HG02885 (cell line): ENCODE measurements around the gene CACNA2D1.
"Not testable (repeated sequence)": the region's sequence is repeated elsewhere in the genome, so short reads cannot be mapped to it uniquely, and the experiment has no call there.

Source experiments
- ATAC-seq: cut with Tn5 transposase; IDR thresholded peaks from one replicate; pipeline ENCODE4 v1.9.1; 2021; ENCODE audit warnings: mild to moderate bottlenecking; ENCODE audit not compliant: unreplicated experiment, poor library complexity

Gene CACNA2D1

DNA sequence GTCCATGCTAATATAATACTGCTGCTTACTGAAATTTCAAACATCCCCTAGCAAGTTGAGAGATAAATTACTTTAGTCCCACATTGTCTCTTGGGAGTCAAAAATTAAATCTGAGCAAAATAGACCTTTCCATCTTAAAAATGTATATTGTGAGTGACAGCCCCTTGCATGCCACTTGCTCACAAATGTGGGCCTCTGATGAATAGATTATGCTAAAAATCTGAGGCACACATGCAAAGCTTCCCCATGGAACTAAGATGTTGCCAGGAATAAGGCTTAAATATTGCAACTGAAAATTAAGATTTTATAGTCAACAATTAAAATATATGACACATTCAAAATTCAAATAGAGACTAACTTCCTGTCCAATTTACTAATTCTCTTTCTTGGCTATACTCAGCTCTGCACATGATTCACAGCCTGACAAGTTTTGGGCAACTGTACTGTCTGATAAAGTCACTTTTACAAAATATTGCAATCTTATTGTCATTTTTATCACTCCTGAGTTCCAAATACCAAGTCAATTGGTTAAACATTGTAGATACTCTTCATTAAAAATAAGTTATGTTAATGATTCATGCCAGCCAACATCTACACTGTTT lies 301.2 kb downstream of the CACNA2D1 start:
- ATAC-seq, result no peak

DNA sequence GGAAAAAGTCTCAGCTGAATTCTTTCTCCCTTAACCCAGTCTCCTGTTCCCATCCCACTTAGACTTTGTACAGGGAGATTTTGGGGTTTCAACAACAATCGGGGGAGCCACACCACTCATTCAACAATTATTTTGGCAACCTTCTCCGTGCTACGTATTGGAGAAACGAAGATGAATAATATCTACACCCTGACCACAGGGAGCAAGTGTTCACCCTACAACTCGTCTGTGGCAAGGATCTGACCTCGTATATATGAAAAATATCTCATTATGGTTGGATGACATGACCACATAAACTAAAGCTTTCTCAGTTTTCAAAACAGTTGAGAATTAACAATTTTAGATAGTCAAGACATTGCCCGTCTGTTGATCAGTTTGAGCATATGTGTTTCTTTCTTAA lies 302.1 kb downstream of the CACNA2D1 start:
- ATAC-seq, result no peak

DNA sequence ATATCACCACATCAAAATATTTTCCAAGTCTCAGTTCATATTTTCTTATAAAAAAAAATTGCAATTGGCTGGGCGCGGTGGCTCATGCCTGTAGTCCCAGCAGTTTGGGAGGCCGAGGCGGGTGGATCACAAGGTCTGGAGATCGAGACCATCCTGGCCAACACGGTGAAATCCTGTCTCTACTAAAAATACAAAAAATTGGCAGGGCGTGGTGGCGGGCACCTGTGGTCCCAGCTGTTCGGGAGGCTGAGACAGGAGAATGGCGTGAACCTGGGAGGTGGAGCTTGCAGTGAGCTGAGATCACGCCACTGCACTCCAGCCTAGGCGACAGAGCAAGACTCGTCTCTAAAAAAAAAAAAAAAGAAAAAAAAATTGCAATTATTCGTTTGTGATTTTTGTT lies 303.0 kb downstream of the CACNA2D1 start:
- ATAC-seq, result not testable (repeated sequence)

DNA sequence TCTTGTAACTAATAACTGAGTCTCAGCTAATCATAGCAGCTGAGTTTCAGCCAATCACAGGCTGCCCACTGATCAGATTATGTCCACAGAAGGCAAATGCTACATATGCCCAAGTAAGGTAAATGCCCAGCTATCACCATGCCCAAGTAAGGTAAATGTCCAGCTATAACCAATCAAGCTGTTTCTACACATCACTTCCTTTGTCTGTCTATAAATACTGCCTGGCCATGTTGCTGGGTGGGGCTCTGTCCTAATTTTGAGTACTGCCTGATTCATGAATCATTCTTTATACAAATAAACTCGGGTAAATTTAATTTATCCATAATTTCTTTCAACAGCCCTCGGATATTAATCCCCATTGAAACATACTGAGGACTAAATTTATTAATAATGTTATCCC lies 312.4 kb downstream of the CACNA2D1 start:
- no peak for ATAC-seq

DNA sequence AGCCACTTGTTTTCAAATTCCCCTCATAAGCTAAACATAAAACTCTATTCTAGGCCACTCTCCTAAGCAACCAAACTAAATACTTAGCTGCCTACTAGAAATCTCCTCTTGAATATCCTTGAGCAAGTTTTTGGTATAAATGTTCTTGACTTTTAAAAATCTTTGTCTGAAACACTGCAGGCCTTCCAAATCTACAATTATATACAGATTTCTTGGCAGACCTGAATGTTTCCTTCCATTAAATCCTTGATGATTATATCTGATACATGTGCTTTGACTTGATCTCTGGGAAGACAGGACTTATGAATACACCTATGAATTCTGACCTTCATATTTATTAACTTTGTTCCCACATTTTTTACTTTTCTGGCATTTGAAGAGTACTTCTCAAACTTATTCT lies 314.5 kb downstream of the CACNA2D1 start:
- ATAC-seq, result no peak

DNA sequence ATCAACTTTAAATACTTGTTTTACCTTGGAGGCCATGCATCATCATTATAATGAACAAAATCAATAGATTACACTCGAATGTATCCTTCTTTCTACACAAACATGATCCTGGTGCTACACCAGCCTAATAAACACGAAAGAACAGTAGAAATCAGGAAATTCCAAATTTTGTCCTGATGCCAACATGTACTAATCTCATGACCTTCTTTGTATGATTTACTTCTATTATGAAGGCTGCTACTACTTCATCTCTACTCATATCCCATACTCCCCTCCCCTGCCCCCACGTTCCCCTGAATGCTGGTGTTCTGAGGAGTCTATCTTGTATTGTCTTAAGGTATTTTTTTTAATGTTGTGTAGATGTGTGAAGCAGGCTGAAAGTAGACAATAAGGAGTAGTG lies 315.0 kb downstream of the CACNA2D1 start:
- ATAC-seq, result no peak

DNA sequence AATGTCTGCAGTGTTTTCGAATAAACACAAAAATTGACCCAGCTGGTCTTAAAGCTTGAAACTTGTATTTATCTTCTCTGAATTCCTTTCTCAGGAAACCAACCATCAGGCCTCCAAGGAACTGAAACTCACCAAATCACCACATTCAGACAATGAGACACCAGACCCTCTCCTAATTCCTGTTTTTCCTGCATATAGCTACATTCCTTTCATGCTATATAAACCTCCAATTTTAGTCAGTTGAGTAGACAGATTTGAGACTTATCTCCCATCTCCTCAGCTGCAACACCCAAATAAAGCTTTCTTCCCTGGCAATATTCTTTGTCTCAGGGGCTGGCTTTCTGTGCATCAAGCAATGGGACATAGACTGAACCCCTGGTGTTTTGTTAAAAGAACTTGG lies 317.0 kb downstream of the CACNA2D1 start:
- no peak for ATAC-seq

DNA sequence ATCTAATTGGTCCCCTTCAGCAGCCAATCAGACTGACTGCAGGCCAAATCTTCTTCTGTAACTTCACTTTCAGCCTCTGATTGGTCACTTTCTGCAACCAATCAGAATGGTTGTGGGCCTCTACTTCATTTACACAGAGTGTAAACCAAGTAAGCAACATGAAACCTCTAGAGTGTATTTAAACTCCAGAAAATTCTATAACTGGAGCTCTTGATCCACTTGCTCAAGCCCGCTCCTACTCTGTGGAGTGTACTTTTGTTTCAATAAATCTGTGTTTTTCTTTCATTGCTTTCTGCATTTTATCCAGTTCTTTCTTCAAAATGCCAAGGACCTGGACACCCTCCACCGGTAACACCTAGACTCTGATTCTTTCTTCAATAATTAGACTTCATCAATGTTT lies 319.1 kb downstream of the CACNA2D1 start:
- no peak for ATAC-seq

DNA sequence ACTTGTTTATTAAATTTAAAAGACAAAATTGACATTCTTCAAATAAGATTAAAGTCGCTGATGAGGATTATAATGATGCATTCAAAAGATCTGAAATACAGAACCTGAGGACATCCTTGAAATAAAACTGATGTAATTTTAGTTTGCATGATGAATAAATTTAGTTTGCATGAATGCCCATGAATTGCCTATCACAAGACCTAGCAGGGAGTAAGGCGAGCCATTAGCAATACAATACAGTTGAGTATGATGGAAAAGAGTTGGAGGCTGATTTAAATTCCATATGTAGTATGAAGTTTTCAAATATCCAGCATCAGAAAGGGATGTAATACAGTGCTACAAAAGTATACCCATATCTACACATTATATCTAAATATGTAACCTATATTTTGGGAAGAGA lies 321.3 kb downstream of the CACNA2D1 start:
- ATAC-seq, result no peak

DNA sequence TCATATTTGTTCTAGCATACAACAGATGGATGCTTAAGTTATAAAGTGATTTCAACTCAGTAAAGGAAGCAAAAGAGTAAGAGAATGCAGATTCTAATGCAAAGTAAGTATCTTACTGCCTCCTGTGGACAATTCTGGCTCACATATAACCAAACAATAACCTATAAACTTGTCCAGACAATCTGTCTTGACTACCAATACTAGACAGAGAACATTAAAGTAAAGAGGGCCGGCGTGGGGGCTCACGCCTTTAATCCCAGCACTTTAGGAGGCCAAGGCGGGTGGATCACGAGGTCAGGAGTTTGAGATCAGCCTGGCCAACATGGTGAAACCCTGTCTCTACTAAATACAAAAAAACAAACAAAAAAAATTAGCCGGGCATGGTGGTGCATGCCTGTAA lies 329.3 kb downstream of the CACNA2D1 start:
- no peak for ATAC-seq

DNA sequence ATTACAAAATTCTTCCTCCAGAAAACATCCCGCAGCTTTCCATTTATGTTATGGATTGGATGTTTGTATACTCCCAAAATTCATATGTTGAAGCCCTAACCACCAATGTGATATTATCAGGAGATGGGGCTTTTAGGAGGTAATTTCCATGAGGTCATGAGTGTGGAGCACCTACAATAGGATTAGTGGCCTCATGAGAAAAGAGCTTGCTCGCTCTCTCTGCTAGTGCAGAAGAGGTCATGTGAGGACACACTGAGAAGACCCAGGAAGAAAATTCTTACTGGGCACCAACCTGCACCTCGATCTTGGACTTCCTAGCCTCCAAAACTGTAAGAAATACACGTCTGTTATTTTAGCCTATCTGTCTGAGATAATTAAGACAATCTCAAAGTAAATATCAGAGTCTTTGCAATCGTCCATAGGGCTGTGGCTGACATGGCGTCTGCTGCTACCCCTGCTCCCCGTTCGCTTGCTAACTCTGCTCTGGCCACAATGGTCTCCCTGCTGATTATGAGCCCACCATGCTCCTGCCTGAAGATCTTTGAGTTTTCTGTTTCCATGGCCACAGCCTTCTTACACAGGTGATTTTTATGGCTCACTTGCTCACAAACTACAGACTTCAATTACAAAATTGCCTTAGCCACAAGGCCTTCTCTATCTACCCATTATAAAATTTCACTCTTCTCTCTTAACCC lies 333.3 kb downstream of the CACNA2D1 start:
- no peak for ATAC-seq

DNA sequence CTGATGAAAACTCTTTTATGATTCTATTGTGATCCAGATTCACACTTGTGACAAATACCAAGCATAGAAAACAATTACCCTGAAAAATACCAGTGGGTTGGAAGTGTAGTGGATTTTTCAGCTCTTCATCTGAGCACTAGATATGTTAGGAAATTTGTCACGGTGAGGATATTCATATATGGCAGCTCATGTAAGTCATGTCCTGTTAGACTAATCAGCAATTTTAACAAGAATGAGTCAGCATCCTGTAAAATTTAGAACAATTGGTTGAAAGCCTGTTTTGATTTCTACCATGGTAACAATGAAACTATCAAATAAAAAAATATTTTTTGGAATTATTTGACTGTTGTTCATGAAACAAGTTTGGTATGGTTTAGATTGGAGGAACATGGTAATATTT lies 334.3 kb downstream of the CACNA2D1 start:
- ATAC-seq, result no peak

DNA sequence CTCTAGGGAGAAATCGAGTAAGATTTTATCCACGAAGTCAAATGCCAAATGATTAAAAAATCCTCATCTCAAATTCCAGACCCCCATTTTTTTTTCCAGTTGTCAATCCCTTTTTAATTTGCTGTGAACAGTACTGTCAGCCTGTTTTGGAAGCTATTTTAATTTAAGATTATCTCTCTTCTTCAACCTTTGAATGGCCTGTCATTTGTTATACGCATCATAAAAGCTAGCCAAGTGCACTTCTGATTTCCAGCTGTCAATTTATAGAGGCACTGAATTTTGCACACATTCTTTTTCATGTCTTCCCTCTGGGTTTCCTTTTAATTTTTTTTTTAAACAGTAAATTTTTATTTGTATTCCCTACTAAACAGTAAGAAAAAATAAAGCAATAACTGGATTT lies 337.4 kb downstream of the CACNA2D1 start:
- ATAC-seq, result no peak

DNA sequence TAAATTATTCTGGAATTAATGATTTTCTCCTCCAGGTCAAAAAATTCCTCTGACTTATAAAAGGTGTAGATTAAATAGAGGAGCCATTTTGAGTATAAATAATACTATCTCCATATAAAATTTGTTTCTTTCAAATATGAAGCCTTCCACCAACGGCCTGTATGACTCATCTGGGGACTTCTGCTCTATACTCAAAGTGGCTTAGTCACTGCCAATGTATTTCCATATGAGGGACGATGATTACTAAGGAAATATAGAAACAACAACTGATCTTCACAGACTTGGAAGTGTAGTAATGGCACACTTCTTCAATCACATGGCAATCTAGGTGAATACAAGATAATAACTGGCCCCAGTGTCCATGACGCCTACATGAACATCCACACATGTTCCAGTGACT lies 338.1 kb downstream of the CACNA2D1 start:
- ATAC-seq, result peak; percentile 44

DNA sequence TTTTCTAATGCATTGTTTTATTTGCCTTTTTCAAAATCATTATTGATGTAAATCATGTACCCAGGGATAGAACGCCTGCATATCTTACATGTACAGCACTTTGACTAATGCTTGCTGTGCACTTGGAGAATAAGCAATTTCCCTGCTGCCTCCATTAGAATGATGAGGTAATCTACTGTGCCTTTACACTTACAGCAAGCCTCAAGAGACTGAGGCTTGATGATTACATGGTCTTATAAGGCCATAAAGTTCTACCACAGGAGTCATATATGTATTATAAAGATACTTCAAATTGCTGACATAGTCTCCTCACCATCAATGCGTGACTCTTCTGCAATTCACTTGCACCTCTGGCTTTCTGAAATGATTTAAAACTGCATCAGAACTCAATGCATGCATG lies 345.2 kb downstream of the CACNA2D1 start:
- no peak for ATAC-seq

DNA sequence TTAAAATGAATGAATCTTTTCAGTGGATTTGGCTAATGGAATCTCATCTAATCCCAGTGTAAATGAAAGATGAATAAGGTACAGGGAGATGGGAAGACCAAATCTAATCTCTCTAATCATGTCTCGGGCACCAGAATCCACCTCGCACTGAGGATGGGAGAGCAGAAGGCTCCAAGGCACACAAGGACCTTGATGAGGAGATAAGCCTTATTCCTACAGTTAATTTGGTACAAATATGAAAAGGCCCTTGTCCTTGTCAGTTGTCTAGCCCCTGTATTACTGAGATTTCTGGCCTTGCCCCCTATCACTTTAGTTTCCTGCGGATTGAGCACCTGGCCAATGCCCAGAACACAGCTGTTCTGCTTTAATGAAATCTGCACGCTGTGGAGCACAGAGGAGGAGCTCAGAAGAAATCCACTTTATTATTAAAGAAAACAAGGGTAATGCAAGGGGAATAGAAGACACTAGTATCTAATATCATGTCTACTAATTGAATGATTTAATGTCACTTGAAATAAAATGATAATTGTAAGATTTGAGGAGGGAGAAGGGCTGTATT lies 352.4 kb downstream of the CACNA2D1 start:
- no peak for ATAC-seq

DNA sequence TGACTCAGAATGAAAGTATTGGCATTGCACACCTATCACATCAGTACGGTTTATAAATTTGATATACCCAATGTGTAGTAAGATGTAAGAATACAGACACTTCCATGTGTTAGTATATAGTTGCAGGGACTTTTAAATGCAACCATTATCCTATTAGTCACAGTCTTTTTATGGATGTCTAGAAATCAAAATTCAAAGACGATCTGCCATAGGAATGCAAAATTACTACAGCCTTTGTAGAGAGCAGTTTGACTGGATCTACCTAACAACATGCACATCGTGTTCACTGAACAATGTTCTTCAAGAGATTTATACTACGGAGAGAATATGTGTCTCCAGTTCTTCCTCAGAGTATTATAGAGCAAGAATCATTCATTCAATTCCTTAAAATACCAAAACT lies 356.5 kb downstream of the CACNA2D1 start:
- ATAC-seq, result no peak

DNA sequence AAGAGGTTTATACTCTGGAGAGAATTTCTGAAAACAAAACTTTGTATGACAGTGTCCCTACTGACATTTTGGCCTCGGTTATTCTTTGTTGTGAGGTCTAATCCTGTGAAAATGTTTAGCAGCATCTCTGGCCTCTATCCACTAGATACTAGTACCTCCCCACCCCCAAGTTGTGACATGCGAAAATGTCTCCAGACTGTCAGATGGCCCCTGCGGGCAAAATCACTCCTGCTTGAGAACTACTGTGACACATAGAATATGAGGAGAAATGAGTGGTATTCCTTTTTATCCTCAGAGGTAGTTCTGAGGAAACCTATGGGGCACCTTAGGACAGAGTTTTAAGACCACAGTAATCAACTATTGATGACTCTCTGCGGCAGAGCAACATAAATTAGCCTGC lies 358.5 kb downstream of the CACNA2D1 start:
- no peak for ATAC-seq

DNA sequence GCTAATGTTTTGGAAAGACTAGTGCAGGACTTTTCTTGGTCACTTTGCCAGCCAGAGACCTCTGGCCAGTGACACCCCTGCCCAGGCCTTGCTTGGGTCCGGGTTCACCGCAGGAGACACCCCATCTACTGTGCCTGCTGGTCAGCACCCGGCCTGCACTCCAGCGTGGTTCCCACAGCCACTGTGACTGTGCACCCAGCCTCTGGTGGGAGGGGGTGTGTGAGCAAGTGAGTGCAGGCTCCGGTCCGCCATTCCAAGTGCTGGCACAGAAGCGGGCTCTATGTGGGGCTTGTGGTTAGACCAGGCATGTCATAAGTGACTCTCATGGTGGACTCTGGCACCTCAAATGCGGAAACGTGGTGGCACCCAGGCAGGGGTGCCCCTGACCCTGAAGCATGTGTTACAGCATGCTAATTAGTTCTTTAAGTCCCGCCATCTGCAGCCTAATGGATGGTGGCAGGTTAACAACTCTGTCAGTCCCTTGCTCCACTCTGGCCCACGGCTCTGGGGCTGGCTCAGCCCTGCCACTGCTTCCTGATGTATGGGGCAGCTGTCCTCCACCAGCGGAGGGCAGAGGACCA lies 361.8 kb downstream of the CACNA2D1 start:
- no peak for ATAC-seq

DNA sequence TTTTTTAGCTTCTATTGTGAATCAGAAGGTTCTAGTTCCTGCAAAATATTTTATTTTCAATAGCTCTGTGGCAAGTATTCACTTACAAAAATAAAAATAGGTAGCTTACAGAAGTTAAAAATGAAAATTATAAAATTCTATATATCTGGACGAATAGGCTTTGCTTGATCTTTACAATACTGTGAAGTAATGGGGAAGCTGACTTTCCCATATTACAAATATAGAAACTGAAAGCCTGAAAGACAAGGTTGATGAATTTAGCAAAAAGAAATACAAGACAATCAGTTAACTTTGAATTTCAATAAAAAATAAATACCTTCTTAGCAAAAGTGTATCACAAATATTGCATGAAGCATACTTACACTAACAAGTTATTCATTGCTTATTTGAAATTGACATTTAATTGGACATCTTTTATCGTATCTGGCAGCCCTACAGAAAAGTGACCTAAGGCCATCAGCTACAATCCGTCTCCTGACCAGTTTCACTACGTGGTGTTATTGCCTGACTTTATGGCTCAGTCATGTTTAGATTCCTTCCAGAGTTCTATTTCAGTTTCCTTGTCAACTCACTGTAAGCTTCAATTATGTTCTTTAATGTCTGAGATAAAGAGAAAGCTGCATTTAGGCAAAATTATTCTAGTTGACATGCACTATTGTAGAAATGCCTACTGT lies 363.2 kb downstream of the CACNA2D1 start:
- ATAC-seq, result peak; percentile 80

DNA sequence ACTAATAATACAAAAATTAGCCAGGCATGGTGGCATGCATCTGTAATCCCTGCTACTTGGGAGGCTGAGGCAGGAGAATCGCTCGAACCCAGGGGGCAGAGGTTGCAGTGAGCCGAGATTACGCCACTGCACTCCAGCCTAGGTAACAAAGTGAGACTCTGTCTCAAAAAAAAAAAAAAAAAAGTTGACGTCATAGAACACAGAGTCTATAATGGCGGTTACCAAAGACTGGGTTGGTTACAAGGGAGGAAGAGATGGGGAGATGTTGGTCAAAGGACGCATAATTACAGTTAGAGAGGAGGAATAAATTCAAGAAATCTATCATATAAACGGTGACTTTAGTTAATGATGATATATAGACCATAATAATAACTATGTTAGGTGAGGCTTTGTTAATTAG lies 364.1 kb downstream of the CACNA2D1 start:
- no peak for ATAC-seq
